Fibroblast of skin of right biceps (primary cell): ENCODE results near the gene CCDC68.
A peak's percentile ranks its signal among the peaks of the same experiment; 100 is the strongest.

Source experiments
- DNase-seq: peaks from one replicate; pipeline ENCODE4 v3.0.0-alpha.2; 2013

The CCDC68 gene, protein sequence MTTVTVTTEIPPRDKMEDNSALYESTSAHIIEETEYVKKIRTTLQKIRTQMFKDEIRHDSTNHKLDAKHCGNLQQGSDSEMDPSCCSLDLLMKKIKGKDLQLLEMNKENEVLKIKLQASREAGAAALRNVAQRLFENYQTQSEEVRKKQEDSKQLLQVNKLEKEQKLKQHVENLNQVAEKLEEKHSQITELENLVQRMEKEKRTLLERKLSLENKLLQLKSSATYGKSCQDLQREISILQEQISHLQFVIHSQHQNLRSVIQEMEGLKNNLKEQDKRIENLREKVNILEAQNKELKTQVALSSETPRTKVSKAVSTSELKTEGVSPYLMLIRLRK

GRCh38 chr18:54958704-54959625 is at the start of gene CCDC68:
Gene CCDC68 (minus strand): TSS chr18:54959461. CDS start chr18:54942791, 16,670 bp downstream.
- peak; percentile 6 for DNase-seq

GRCh38 chr18:55007602-55008001 is 48.3 kb upstream of the CCDC68 start:
- no peak for DNase-seq

GRCh38 chr18:55003695-55004094 is 44.4 kb upstream of the CCDC68 start:
- peak; percentile 14 for DNase-seq

DNA sequence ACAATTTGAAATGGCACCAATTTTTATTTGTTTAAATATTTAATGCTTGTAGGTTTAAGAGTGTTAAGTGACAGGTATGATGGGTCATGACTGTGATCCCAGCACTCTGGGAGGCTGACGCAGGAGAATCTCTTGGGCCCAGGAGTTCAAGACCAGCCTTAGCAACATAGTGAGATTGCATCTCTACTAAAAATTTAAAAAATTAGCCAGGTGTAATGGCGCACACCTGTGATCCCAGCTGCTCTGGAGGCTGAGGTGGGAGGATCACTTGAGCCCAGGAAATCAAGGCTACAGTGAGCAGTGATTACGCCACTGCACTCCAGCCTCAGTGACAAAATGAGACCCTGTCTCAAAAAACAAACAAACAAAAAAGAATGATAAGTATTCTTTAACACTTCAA is 43.0 kb upstream of the CCDC68 start:
- DNase-seq = no peak

- DNase-seq = no peak
These were observed 42.2 kb upstream of the CCDC68 start for GRCh38 chr18:55001394-55002024.

GRCh38 chr18:55000529-55000928 is 41.3 kb upstream of the CCDC68 start:
- DNase-seq = no peak

DNA sequence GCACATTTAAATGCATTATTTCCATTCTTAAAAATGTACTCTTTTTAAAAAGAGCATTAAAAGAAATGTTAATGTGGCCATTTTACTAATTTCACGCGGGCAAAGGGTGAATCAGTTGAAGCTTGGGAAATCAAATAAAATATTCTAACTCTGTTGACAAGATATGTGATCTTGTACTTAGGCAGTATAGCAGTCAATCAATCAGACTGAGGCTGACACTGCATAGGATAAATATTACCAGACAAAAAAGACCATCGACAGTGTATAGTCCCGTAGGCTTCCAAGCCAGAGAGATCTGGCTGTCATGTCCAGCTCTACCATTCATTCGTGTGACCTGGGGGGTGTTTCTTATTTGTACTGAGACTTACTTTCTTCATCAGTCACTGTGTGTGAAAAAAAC is 39.8 kb upstream of the CCDC68 start:
- no peak for DNase-seq

- DNase-seq = no peak
These were observed 36.3 kb upstream of the CCDC68 start for GRCh38 chr18:54995421-54996143.

DNA sequence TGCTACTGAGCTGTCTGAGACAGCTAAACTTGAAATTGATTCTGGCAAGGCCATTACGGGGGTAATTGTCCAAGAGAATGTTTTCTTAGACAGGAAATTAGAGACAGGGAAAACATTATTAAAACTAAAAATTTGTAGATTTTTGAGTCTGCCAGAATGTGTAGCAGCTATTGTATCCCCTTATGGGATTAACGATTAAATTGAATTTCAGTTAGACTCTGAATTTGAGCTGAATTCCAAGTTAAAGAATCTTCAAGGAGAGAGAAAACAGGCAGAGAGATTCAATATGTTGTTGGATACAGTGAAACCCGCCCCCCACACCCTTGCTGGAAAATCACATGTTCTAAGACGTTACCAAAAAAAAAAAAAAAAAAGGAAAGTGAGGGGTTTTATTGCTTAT is 32.7 kb upstream of the CCDC68 start:
- no peak for DNase-seq

DNA sequence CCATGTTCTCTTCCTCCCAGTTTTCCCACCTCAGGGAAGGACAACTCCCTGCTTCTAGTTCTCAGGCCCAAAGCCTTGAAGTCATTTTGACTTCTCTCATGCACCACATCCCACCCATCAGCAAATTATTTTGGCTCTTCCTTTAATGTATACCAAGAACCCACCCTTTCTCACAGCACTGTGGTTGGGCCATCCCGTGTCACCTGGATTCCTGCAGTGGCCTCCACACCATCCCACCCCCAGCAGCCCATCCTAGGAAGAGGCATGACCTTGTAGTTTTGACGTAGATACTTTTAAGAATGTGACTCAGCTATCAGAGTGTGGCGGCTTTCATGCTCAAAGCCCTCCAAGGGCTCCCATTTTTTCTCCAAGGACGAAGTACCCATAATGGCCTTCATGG is 25.6 kb upstream of the CCDC68 start:
- DNase-seq = no peak

DNA sequence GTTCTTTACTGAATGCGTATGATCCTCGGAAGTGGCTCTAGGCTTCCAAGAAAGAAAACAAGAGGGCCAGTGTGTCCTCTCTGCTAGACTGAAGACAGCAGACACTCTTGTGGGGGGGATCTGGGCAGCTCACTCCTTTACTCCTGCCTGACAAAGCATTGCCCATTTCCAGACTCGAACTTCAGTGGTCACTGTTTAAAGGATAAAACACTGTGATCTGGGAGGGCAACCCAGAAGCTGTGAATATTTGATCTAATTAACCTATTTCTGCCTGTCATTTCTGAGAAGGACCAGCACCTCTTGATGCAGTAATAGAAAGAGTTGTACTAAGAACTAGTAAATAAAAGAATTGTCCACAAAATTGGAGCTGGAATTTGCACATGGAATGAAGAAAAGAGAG is 24.5 kb upstream of the CCDC68 start:
- no peak for DNase-seq

DNA sequence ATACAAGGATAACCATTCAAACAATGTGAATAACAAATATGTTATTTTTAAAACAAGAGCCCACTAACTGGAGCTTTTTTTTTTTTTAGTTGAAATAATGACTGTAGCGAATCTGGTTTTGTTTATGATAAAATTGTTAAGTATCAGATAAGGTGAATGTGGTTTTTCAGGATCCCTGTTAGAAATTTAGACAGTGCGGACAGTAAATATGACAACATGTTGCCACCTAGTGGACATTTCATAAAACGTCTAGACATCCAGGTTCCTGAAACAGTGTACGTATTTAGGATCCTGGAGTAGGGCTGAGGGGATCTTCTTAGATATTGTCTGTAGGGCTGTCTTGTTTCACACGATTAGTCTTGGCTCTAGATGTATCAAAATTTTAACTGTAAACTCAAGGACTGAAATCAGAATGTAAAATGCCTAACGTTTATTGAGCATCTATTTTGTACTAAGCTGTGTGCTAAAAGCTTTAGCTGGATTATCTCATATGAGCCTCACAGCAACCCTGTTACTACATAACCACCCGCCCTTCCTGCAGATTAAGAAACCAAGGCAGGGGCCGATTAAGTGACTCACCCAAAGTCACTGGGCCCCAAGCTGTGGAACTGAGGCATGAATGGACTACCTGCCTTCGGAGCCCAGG is 23.9 kb upstream of the CCDC68 start:
- peak; percentile 69 for DNase-seq

DNA sequence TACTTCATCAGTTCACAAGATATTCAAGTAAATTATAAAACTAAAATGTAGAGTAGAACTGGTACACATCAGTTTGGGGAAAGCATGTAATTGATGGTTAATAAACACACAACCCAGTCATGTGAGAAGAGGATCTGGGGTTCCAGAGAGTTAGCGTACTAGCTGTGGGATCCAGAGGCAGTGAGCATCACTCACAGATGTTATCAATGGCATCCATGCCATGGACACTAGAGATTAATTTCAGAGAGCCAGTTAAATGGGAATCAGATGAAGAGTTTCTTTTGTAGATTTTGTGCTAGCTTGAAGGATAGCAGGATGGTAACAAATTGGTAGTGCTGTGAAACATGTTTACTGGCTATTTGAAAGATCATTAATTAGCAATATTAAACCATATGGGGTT is 21.8 kb upstream of the CCDC68 start:
- no peak for DNase-seq

GRCh38 chr18:54975598-54975997 is 16.3 kb upstream of the CCDC68 start:
- peak; percentile 3 for DNase-seq

GRCh38 chr18:54973046-54973445 is 13.8 kb upstream of the CCDC68 start:
- DNase-seq = no peak

DNA sequence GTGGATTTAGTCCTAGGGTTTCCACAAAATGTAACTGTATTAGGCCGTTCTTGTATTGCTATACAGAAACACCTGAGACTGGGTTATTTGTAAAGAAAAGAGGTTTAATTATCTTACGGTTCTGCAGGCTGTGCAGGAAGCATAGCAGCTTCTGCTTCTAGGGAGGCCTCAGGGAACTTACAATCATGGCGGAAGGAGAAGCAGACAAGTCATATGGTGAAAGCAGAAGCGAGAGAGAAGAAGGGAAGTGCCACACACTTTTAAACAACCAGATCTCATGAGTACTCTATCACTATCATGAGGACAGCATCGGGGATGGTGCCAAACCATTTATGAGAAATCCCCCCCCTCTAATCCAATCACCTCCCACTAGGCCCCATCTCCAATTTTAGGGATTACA is 9.5 kb upstream of the CCDC68 start:
- no peak for DNase-seq

GRCh38 chr18:54968237-54968636 is 9.0 kb upstream of the CCDC68 start:
- DNase-seq = peak; percentile 43

DNA sequence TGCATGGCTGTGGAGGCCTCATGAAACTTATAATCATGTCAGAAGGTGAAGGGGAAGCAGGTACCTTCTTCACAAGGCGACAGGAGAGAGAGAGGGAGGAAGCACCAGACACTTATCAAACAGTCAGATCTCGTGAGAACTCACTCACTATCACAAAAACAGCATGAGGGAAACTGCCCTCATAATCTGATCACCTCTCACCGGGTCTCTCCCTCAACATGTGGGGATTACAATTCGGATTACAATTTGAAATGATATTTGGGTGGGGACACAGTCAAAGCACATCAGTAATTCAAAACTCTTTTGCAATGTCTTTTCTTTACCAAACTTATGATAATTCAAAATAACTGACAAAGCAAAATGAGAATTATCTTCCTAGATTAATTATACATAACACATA is 8.5 kb upstream of the CCDC68 start:
- no peak for DNase-seq

DNA sequence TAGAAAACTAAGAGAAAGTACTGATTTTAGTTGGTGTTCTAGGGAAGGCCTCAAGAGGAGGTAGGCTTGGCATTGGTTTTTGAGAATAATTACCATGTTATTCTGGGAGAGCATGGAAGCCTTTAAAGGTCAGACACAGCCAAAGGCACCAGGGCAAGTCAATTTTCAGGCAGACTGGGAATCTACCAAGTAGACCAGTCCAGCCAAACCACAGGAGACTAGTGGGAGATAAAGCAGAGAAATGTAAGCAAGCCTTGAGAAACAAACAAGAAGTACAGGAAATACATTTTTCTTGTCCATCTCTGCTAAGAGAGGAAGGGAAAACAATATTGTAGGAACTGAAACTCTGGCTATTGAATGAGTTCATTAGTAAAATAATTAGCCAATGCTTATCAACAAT is 5.5 kb upstream of the CCDC68 start:
- DNase-seq = no peak

GRCh38 chr18:54962919-54963645 is 3.8 kb upstream of the CCDC68 start:
- no peak for DNase-seq

DNA sequence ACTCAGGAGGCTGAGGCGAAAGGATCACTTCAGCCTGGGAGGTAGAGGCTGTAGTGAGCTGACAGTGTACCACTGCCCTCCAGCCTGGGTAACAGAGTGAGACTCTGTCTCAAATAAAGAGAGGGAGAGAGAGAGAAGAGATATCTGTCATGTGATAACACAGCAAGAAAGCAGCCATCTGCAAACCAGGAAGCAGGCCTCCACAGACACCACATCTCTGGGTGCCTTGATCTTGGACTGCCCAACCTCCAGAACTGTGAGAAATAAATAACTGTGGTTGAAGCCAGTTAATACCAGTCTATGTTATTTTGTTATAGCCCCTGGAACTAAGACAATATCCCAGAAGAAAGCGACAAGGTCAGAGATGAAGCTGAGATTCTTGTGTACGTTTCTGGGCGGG is 2.6 kb upstream of the CCDC68 start:
- DNase-seq = no peak

GRCh38 chr18:54961016-54961423 is 1.8 kb upstream of the CCDC68 start:
- no peak for DNase-seq
